GM18868 (cell line): Measurements from ENCODE around the gene ERG.

Experiments
- ATAC-seq: cut with Tn5 transposase; IDR thresholded peaks from one replicate; pipeline ENCODE4 v1.9.1; 2021; ENCODE audit warnings: mild to moderate bottlenecking, moderate library complexity; ENCODE audit not compliant: unreplicated experiment

Gene ERG, protein sequence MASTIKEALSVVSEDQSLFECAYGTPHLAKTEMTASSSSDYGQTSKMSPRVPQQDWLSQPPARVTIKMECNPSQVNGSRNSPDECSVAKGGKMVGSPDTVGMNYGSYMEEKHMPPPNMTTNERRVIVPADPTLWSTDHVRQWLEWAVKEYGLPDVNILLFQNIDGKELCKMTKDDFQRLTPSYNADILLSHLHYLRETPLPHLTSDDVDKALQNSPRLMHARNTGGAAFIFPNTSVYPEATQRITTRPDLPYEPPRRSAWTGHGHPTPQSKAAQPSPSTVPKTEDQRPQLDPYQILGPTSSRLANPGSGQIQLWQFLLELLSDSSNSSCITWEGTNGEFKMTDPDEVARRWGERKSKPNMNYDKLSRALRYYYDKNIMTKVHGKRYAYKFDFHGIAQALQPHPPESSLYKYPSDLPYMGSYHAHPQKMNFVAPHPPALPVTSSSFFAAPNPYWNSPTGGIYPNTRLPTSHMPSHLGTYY

DNA sequence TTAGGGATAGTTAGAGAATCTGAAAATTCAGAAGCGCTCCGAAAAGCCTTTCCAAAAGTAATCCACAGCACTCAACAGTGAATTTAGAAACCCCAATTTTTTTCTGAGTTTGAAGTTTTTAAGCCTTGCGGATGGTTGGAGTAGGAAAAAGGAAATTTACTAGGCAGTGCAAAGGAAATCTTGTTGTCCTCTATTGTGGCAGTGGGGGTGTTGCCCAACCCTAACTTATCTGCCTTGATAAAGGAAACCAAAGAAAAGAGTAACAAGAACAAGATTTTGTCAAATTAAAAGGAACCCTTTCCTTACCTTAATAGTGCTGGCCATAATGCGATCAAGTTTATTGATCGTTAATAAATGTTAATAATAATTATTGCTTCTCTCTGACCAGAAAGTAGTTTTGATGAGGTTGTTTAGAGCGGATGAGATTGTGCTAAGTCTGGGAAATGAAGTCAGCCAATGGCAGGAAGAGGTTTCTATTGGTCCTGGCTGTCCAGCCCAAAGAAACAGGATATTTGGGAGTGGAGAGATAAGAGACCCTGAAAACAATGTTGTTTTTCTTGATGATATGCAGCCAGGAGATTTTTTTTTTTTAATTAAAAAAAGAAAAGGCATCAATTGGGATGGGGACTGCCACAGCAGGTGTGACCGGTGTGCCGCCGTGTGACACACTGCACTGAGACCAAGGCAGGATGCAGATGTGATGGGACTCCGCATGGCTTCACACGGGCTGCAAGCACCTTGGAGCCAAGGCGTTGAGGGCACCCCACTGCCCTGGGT lies at the start of gene ERG:
Gene ERG, minus strand, starts transcription at position 421 of the 777 bp plus-strand sequence. Its CDS starts 97 bp downstream, at position 324.
- ATAC-seq = no peak

DNA sequence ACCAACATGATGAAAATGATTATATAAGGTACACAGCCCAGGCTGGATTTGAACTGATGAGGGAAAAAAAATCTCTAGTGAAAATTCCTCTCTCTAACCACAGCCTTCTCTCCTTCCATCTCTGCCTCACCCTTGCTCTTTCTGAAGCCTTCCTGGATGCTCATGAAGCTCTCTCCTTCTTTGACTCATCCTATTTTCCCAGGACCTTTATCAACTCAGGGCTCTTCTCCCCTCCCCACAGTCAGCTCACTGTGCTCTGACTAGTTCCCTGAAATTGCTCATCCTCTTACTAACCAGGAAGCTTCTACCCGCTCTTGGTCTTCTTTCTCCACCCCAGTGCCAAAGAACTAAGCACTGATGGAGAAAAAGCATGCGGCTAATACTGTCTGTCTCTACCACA lies 46.4 kb upstream of the ERG start:
- ATAC-seq = no peak

DNA sequence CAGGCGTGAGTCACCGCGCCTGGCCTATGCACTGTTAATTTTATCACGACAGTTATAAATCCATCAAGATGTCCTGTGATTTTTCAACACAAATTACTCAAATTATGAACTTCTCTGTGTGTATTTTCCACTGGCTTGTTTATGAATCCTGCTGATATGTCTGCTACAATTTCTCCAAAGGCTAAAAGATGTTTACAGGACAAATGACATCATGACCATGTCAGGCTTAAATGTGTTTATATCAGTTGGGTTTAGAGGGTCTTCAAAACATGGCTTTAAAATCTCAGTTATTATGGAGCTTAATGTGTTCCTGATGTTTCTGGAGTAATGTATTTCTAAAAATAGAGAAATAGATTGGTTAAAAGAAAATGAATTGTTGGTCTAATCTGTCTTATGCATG lies 44.0 kb upstream of the ERG start:
- ATAC-seq = no peak

DNA sequence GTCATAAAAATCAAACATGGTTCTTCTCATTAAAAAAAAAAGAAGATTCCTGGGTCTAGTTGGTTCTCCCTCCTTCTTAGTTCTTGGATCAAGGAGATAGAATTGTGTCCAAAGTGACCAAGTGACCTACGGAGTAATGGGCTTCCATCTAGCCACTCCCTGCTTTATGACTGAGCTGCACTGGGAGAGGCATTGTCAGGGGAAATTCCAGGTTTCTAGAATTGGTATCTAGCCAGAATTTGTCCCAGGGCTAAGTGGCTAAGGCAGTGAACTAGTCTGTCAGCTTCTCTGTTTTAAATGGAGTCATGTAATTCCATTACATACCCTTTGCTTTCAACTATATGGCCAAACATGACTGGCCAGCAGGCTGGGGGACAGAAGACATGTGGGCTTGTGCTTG lies 40.1 kb upstream of the ERG start:
- no peak for ATAC-seq

DNA sequence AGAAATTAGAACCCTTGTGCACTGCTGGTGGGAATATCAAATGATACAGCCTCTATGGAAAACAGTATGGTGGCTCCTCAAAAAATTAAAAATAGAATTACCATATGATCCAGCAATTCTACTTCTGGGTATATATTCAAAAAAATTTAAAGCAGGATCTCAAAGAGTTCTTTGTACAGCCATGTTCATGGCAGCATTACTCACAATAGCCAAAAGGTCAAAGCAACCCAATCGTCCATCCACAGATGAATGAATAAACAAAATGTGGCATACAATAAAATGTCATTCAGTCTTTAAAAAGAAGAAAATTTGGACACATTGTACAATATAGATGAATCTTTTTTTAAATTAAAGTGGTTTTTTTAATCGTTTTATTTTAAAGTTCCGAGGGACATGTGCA lies 36.3 kb upstream of the ERG start:
- ATAC-seq = no peak

DNA sequence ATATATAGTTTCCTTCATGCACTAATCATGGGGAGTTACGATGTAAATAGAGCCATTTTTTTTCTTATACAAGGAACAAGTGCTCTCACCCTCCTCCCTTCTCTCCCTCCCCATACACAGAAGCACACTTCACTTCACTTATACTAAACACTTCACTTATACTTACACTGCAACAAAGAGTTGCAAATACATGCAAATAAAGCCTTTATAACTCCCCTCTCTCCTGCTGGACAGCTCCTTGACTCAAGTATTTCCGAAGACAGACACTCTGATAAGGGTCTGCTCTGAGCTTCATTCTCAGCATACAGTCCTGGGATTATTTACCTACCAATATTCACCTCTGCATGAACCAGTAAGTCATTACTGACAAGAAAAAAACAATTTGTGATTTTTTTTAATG lies 35.6 kb upstream of the ERG start:
- ATAC-seq = no peak

DNA sequence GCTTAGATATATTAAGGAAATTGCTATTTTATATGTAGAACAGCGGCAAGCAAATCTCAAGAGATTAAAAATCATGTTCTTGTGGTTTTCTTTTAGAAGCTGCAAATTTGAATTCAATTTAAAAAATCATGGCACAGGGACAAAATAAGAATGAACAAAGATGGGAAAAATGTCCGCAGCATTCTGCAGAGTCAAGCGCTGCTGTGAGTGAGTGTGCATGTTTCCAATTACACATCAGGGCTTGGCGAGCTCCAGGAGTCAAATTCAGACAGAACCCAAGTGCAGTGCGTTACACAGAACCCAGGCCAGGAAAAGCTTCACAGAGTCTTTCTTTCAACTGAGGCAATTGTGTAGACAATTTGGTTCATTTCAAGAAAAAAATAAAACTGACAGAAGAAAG lies 33.3 kb upstream of the ERG start:
- ATAC-seq = no peak

DNA sequence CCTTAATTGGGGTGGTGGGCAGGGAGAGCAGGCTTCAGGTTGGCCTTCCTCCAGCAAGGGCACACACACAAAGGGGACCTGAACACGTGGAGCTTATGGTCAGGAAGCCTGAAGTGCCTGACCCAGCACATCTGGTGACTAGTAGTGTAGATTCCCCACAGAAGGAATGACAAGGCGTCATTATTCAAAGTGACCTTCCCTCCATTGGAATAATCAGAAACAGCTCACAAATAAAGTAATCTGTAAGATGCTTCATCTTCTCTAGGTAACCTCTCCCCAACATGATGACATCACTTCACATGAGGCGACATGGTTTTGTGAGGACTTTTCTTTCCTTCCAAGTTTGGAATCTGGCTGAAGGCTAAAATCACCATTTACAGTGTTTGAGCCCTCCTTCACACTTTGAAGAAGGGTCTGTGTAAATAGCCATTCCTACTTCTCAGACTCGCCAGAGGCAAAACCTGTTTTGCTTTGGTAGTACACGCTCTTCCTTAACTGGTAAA lies 32.8 kb upstream of the ERG start:
- ATAC-seq = no peak

DNA sequence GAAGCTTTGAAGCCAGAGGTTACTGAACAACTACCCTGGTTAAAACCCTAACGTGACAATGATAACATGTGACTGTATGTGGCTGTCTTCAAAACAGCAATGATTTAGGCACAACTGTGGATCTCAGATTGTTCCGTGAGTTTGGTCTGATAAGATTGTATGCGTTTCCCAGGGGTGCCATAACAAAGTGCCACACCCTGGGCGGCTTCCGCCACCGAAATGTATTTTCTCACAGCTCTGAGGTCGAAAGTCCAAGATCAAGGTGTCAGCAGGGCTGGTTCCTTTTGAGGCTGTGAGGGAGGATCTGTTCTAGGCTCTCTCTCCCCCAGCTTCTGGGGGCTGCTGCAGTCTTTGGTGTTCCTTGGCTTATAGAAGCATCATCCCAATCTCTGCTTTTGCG lies 29.5 kb upstream of the ERG start:
- no peak for ATAC-seq

DNA sequence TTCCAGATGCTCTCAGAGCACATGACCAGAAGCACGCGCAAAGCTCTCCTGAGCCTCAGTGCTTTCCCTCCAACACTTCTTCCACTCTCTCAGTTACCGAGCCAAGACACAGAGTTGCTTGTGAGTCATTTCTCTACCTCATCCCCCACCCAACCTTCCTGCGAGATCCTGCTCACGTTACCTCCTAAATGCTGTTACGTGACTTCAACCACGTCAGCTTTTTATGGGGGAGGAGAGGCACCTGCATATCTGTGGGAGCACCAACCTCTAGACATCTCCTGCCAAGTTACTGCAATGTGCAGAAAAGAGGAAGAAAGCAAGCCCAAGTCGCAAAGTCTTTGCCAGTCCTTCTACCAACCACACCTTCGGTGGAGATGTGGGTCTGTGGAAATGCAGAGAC lies 27.2 kb upstream of the ERG start:
- no peak for ATAC-seq

DNA sequence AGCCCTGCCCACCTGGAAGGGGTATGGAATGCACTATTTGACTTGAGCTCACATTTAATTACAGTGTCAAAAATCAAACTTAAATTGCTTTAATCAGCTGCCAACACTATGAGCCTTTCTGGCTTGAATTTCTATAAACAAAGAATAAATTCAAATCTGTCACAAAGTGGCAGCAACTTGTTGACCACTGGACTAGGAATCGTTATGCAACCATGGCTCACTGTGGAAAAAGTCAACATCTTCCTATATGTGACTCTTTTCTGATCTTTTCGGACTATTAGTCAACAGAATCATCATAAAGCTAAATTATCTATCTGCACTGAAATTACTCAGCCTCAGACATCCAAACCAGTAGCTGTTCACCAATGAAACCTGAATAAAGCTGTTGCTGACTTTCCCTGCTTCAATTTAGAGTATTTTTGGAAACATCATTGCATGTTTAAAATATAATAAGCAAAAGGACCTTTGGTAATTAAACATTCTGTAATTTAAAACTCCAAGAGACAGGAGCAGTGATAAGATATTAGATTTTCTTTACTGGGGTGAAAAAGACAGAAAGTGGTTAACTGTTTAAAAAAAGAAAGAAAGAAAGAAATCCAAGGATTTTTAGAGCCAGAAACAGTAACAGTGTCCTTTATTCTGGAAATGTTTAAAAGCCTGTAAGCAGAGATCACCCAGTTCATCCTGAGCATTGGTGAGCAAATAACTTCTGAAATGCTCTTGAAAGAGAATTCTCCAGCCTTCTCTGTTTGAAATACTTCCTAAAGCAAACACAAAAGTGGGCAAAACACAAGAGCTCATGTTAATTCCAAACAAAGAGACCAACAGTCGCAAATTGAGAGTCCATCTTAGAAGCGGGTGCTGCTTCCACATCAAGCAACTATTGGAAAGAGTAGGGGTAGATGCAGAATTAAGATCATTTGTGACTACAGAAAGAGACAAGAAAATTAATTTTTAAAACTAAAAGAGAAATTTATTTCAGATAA lies 26.2 kb upstream of the ERG start:
- ATAC-seq = no peak

DNA sequence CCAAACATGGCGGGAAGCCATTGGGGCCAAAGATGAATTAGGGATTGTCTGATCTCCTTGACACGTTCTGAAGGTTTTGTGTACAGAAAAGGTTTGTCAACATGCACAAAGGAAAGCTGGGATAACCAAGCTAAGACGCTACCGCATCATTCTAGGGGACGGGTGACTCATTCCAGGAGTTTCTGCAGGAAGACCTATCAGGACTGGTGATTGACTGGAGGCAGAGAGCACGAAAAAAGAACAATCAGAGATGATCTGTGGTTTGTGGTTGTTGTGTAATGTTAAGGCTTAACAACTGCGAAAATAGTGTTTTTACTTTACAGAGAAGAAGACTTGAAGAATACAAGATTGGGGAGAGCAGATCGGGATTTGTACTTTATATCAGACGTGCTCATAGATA lies 22.2 kb upstream of the ERG start:
- no peak for ATAC-seq

DNA sequence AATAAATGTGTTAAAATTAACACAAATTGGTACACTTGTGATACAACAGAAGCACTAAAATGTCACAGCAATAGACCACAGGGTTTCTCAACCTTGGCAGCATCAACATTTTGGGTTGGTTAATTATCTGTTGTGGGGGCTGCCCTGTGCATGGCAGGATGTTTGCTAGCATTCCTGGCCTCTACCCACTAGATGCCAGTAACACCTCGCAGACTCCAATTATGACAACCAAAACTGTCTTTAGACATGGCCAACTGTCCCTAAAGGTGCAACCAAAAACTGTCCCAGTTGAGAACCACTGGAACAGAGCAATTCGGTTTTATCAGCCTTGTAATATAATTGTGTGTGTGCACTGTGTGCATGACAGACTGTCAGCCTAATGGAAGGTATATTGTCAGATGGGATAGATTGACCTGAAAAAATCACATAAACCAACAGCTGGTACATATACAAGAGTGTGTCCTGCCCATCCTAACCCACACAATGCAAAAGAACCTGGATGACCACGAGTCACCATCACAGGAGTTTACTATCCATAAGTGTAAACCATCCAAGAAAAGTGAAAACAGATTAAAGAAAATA lies 13.5 kb upstream of the ERG start:
- no peak for ATAC-seq

DNA sequence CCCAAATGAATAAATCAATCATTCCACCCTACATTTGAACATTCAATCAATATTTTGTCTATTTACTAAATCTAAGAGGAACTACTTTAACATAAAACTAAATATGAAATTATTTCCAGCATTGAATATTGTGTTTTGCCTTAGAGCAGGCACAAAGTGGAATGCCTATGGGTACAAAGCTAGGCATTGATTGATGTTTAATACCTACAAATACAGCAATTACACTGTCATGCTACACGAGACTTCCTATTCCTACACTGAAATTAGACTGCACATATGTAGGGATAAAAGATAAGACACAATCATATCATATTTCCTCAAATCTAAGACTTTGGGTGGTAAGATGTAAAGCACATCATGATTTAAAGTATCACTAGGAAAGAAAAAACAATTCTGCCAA lies 12.9 kb upstream of the ERG start:
- no peak for ATAC-seq

DNA sequence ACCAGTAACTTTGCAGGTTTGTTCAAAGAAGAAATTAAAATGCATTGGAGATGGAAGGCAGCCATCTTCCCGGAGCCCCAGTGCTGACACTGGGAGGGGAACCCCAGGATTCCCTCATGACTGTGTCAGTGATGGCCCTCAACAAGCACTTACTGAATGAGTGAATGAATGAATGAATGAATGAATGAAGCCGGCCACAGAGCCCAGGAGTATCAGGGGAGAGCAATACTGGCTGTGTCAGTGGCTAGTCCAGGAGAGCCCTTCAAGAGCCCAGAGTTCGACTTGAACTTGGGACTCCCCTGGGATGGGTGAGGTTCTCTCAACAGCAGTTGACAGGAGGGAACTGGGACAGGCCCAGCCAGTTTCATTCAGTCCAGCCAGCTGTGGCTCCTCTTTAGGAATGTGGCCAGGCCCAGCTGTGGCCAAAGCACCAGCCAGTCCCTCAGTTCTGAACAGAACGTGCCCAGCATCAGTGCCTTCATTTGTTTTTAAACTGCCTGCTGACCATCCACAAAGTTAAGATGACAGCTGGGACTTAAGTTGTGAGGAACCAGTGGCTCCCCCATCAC lies 9.2 kb upstream of the ERG start:
- ATAC-seq = no peak

DNA sequence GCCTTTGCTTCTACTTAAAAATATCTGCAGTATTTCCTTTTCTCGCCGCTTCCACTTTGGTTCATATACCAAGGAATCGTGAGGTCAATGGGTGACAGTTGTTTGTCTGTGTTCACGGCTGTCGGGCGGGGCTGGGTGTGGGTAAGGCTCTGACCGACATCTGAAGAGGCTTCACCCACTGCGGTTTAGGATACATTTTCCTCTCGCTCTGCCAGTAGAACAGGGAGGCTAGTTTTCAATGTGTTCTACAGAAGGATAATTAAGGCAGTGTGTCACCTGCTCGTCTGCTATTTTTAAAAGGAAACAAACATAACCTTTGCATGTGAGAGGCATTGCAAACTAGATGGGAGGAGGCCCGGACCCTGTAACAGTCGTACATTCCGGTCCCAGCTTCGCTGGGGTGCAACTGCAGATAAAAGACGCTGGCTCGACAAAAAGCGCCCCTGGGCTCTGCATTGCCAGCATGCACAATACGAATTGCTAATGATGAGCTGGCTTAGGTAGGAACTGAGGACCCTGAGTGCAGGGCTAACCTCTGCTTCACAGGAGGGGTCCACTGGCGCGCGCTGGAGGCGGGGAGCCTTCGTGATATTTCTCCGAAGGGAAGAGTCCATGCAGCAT lies 8.5 kb upstream of the ERG start:
- ATAC-seq = no peak

DNA sequence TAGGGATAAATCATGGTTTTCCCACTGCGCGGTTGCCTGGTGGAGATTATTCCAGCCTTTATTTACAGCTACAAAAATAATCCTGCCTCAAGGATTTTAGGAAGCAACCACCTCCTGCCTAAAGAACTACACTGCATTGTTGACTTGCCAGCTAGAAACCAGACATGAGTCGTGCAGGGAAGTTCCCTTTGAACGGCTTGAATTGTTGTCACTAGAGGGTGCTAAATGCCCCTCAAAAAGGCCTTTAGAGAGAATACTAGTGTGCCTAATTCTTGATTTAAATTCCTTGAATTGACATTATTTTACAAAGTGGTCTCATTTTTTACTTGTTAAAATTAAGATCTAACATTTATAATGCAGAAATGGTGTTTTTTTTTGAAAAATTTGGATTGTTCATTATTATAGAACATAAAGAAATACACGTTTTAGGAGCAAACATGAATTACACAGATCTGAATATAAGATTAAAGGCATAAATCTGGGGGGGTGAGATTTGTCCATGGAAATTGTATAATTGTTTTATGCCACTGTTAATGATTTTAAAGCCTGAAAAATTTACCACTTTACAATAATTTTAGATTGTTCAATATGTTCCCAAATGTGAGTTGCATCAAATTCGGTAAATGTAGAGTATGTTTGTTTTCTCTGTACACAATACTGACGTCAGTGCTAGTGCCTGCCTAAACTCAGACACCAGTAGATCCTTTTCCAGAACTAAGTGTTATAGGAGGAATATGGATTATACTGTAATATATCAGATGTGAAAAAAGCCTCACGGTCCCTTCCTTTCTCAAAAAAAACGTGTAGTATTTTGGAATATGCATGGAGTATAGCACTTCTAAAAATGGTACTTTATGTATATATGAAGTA lies 7.6 kb upstream of the ERG start:
- ATAC-seq = no peak

DNA sequence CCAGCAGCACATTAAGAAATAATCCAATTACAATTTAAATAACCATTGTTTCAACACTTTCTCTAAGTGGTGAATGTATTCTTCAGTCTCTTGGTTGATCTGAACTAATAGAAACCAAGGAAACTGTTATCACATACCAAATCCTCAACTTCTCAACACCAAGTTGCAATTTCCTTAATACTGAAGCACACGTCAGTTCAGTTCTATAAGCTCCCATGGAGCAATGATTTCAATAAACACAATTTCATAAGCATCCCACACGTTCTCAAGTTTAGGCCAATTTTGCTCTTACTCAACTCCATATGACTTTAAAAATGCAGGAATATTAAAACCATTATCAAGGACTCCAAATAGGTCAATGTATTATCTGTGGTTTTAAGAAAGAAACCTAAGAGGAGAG lies 5.8 kb upstream of the ERG start:
- no peak for ATAC-seq

DNA sequence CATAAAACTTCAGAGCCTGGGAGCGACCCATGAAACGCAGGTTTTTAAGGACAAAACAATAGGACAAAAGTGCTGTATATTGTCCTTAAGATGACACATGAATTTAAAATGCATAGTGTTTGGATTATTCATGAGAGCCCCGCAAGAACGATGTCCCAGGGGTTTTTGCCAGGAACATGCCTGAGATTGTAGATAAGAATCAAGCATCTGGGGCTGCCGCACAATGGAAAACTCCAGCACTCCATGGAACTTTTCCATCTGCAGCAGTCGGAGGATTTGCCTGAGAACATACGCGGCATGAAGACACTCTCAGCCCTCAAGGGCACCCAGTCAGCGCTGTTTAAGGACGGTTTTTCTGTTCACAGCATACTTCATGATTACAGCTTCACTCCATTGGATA lies 5.3 kb upstream of the ERG start:
- no peak for ATAC-seq
